HG03520 (cell line): ENCODE results near the gene ANKRD29.
"Not testable (repeated sequence)": the region's sequence is repeated elsewhere in the genome, so short reads cannot be mapped to it uniquely, and the experiment has no call there.

Experiments
- ATAC-seq: cut with Tn5 transposase; IDR thresholded peaks from one replicate; pipeline ENCODE4 v1.9.1; 2021; ENCODE audit warnings: mild to moderate bottlenecking, moderate library complexity; ENCODE audit not compliant: unreplicated experiment

The ANKRD29 gene

GRCh38 chr18:23585007-23585871 is 77.5 kb downstream of the ANKRD29 start:
- no peak for ATAC-seq

GRCh38 chr18:23584019-23584983 is 78.4 kb downstream of the ANKRD29 start:
- no peak for ATAC-seq

- ATAC-seq = no peak
These were observed 79.4 kb downstream of the ANKRD29 start for GRCh38 chr18:23583071-23583865.

GRCh38 chr18:23580677-23581367 is 81.9 kb downstream of the ANKRD29 start:
- no peak for ATAC-seq

- ATAC-seq = no peak
These were observed 83.6 kb downstream of the ANKRD29 start for GRCh38 chr18:23578891-23579653.

- no peak for ATAC-seq
These were observed 84.5 kb downstream of the ANKRD29 start for GRCh38 chr18:23578067-23578701.

GRCh38 chr18:23577521-23577920 is 85.2 kb downstream of the ANKRD29 start:
- ATAC-seq = not testable (repeated sequence)

GRCh38 chr18:23575309-23575651 is 87.4 kb downstream of the ANKRD29 start:
- ATAC-seq = no peak

GRCh38 chr18:23574611-23575308 is 88.0 kb downstream of the ANKRD29 start:
- ATAC-seq = no peak

GRCh38 chr18:23573626-23574431 is 88.9 kb downstream of the ANKRD29 start:
- no peak for ATAC-seq

- no peak for ATAC-seq
These were observed 89.7 kb downstream of the ANKRD29 start for GRCh38 chr18:23573020-23573419.

GRCh38 chr18:23572570-23572969 is 90.1 kb downstream of the ANKRD29 start:
- ATAC-seq = no peak

- no peak for ATAC-seq
These were observed 90.7 kb downstream of the ANKRD29 start for GRCh38 chr18:23572012-23572411.

GRCh38 chr18:23570912-23571504 is 91.7 kb downstream of the ANKRD29 start:
- ATAC-seq = no peak

GRCh38 chr18:23569299-23570063 is 93.2 kb downstream of the ANKRD29 start:
- no peak for ATAC-seq

GRCh38 chr18:23568281-23569138 is 94.2 kb downstream of the ANKRD29 start:
- ATAC-seq = no peak
